Brain microvascular endothelial cell (primary cell): ENCODE data around the gene LIPG.

Source experiments
- DNase-seq: peaks from one replicate; pipeline ENCODE4 v3.0.0-alpha.2; 2020
- H3K27ac ChIP-seq: fragments of 250-450 bp; sonication (Bioruptor Pico); 2 replicates; pipeline ENCODE4 v1.5.1; 2020; ENCODE audit warnings: mild to moderate bottlenecking, moderate library complexity
- H3K27me3 ChIP-seq: fragments of 250-450 bp; sonication (Bioruptor Pico); replicated peaks from 2 replicates; pipeline ENCODE4 v1.5.1; 2020; ENCODE audit warnings: mild to moderate bottlenecking
- H3K36me3 ChIP-seq: fragments of 250-450 bp; sonication (Bioruptor Pico); replicated peaks from 2 replicates; pipeline ENCODE4 v1.5.1; 2020; ENCODE audit warnings: mild to moderate bottlenecking
- H3K4me3 ChIP-seq: 2 replicates; pipeline ENCODE4 v1.5.1; 2011; ENCODE audit warnings: low read depth, mild to moderate bottlenecking, control low read depth, low read length, moderate library complexity
- CTCF ChIP-seq: IDR thresholded peaks from 2 replicates; pipeline ENCODE4 v1.5.1; 2011; ENCODE audit warnings: low read depth, mild to moderate bottlenecking, moderate library complexity, low read length, control low read depth, inconsistent platforms; ENCODE audit errors: missing control alignments
- in situ Hi-C: cut with HindIII; loops from 2 replicates; pipeline ENCODE4 v1.10.0; 2017; ENCODE audit warnings: low sequenced_read_pairs, low pct_ligation_motif_present

The LIPG gene

GRCh38 chr18:49560277-49560623 lies 1.6 kb upstream of the LIPG start:
- Histone ChIP-seq H3K27ac (no peak overlapping the region), H3K27me3 (peaks cover 23% of the 10 kb centered on the region), H3K36me3 (no peaks in the 10 kb centered on the region), H3K4me3 (no peak overlapping the region)
- no peak for TF ChIP-seq CTCF
- no peak for DNase-seq
- in situ Hi-C loops = no loop called here

DNA sequence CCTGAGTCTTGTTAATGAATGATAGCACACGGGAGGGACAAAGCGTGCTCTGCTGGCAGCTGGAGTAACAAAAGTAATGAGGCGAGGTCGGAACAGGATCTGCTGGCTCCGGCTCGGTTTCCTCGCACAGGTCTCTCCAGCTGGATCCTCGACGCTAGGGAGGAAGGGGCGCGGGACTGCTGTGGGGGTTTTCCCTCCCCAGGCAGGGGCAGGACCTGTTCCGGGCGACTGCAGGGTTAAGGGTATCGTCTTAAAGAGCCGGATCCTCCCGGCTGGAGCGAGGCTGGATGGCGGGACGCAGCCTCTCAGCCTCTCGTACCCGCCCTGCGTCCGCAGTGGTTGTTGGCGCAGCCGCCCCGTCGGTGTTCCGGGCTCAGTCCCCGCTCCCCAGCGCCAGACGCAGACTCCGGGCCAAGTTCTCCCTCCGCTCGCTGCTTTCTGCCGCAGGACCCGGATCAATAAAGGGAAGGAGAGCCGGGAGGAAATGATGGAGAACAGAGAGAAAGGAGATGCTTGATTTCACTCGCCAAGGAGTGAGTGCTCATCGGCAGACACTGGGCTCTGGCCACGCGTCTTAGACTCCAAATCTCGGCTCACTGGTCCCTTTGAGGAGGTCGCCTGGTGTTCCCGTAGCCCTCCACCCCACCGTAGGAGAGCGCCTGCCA lies 1.1 kb upstream of the LIPG start:
- no peak for TF ChIP-seq CTCF
- DNase-seq = no peak
- Histone ChIP-seq H3K27ac (no peak overlapping the region), H3K27me3 (peaks cover 23% of the 10 kb centered on the region), H3K36me3 (no peaks in the 10 kb centered on the region), H3K4me3 (peak overlapping the region; percentile 56)
- in situ Hi-C loops = no loop called here

- Histone ChIP-seq H3K36me3 (no peaks in the 10 kb centered on the region), H3K27me3 (peaks cover 23% of the 10 kb centered on the region), H3K4me3 (peak overlapping the region; percentile 56), H3K27ac (no peak overlapping the region)
- in situ Hi-C loops = no loop called here
- no peak for TF ChIP-seq CTCF
- DNase-seq = no peak
These were observed 748 bp downstream of the LIPG start for GRCh38 chr18:49562481-49563129.

- no peak for TF ChIP-seq CTCF
- H3K36me3 ChIP-seq = no peaks in the 10 kb centered on the region
- H3K27me3 ChIP-seq = peaks cover 23% of the 10 kb centered on the region
- H3K4me3 ChIP-seq = peak overlapping the region; percentile 56
- DNase-seq = no peak
- in situ Hi-C loops = no loop called here
- no peak overlapping the region for H3K27ac ChIP-seq
These were observed 1.3 kb downstream of the LIPG start for GRCh38 chr18:49563130-49563540.

GRCh38 chr18:49563701-49564517 lies 2.1 kb downstream of the LIPG start:
- Histone ChIP-seq H3K36me3 (no peaks in the 10 kb centered on the region), H3K27ac (no peak overlapping the region), H3K27me3 (peaks cover 23% of the 10 kb centered on the region), H3K4me3 (no peak overlapping the region)
- no peak for DNase-seq
- in situ Hi-C loops = no loop called here
- TF ChIP-seq CTCF = no peak
